Embryonic facial prominence (tissue), 1 donor: ENCODE measurements around the gene HAUS8.
"Not testable (repeated sequence)": the region's sequence is repeated elsewhere in the genome, so short reads cannot be mapped to it uniquely, and the experiment has no call there.

Experiments
- DNase-seq: peaks from one replicate; pipeline ENCODE4 v3.0.0-alpha.2; 2016; ENCODE audit errors: extremely low spot score

The HAUS8 gene

GRCh38 chr19:17101686-17102628 is 26.7 kb upstream of the HAUS8 start:
- no peak for DNase-seq

- no peak for DNase-seq
Measured at GRCh38 chr19:17098326-17098725, 23.1 kb upstream of the HAUS8 start.

GRCh38 chr19:17097593-17098126 is 22.4 kb upstream of the HAUS8 start:
- no peak for DNase-seq

DNA sequence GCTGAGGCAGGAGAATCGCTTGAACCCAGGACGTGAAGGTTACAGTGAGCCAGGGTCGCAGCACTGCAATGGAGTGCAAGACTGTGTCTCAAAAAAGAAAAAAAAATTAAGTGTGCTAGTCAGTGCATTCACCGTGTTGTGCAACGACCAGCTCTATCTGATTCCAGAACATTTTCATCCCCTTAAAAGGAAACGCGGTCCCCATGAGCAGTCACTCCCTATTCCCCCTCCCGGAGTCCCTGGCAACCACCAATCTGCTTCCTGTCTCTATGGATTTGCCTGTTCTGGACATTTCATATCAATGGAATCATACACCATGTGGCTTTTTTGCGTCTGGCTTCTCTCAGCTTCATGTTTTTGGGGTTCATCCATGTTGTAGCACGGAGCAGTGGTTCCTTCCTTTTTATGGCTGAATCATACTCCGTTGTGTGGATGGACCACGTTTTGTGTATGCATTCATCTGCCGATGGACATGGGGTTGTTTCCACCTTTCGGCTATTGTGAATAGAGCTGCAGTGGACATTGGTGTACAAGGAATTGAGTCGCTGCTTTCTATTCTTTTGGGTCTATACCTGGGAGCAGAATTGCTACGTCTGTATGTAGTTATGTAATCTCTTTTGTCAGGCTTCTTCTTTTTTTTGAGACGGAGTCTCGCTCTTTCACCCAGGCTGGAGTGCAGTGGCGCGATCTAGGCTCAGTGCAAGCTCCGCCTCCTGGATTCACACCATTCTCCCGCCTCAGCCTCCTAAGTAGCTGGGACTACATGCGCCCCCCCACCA is 20.1 kb upstream of the HAUS8 start:
- DNase-seq = no peak

DNA sequence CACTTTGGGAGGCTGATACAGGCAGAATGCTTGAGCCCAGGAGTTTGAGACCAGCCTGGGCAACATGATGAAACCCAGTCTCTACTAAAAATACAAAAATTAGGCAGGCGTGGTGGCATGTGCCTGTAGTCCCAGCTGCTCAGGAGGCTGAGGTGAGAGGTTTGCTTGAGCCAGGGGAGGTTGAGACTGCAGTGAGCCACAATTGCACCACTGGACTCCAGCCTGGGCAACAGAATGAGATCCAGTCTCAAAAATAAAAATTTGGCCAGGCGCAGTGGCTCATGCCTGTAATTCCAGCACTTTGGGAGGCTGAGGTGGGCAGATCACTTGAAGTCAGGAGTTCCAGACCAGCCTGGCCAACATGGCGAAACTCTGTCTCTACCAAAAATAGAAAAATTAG is 19.4 kb upstream of the HAUS8 start:
- DNase-seq = not testable (repeated sequence)

- DNase-seq = no peak
Measured at GRCh38 chr19:17092696-17093095, 17.4 kb upstream of the HAUS8 start.

DNA sequence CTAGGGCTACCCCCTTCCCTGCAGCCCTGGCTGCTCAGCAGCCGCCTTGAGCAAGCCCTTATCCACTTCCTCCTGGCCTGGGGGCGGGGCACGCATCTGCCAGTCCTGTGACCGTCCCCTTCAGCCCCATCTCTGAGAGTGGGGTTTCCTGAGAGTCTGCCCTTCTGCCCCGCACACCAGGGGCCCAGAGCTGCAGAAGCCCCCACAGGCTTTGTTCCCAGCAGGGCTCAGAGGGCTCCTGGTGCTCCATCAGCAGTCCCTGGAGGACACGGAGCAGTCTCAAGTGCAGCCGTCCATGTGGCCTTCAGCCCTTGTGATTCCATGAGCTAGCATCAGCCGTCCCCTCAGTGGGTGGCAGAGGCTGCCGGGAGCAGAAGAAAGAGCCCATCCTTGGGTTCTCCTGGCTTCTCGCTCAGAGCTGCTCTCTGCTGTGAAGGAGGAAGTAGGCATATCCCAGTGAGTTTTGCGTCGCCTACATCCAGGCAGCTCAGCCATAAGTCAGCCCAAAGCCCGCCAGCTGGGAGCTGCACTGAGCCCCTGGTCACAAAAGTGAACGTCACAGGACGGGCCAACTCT is 16.6 kb upstream of the HAUS8 start:
- DNase-seq = no peak

DNA sequence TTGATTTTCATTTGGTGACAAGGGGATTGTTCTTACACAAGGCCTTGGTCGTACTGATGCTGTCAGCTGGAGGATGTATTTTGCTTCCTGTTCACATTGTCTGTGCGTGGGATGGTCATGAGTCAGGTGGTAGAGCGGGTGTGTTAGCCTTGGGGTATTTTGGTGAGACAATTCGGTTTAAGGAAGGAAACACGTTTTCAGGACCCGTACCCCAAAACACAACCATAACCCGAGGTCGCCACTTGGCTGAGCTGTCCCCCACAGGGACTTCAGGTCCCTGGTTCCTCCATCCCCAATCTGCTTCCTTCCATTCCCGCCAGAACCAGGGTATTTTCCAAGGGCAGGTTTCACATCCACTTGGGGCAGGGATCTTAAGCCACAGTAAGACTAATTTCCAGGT is 15.3 kb upstream of the HAUS8 start:
- no peak for DNase-seq

DNA sequence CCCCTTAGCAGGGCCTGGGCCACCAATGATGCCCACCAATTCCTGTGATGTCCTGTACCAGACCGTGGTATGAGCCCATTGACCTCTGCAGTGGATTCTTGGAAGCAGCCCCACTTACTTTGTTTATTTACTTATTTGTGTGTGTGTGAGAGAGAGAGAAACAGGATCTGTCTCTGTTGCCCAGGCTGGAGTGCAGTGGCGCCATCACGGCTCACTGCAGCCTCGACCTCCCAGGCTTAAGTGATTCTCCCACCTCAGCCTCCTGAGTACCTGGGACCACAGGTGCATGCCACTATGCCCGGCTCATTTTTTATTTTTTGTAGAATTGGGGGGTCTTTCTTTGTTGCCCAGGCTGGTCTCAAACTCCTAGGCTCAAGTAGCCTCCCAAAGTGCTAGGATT is 13.3 kb upstream of the HAUS8 start:
- no peak for DNase-seq

GRCh38 chr19:17086834-17087233 is 11.6 kb upstream of the HAUS8 start:
- no peak for DNase-seq

DNA sequence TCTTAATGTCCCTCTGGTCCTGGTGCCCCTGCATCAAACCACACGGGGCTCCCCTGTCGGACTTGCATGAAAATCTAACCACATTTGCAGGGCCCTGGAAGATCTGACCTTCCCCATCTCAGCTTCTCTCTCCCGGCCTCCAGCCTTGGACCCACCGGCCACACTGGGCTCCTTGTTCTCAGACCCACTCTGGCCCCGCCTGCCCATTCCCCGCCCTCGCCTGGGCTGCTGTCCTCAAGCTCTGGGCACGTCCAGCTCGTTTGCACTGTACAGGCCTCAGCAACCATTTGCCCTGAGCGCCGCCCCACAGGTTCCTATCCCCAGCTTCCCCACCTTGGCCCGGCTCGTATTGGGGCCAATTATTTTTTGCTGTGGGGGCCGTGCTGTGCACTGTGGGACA is 10.9 kb upstream of the HAUS8 start:
- no peak for DNase-seq

DNA sequence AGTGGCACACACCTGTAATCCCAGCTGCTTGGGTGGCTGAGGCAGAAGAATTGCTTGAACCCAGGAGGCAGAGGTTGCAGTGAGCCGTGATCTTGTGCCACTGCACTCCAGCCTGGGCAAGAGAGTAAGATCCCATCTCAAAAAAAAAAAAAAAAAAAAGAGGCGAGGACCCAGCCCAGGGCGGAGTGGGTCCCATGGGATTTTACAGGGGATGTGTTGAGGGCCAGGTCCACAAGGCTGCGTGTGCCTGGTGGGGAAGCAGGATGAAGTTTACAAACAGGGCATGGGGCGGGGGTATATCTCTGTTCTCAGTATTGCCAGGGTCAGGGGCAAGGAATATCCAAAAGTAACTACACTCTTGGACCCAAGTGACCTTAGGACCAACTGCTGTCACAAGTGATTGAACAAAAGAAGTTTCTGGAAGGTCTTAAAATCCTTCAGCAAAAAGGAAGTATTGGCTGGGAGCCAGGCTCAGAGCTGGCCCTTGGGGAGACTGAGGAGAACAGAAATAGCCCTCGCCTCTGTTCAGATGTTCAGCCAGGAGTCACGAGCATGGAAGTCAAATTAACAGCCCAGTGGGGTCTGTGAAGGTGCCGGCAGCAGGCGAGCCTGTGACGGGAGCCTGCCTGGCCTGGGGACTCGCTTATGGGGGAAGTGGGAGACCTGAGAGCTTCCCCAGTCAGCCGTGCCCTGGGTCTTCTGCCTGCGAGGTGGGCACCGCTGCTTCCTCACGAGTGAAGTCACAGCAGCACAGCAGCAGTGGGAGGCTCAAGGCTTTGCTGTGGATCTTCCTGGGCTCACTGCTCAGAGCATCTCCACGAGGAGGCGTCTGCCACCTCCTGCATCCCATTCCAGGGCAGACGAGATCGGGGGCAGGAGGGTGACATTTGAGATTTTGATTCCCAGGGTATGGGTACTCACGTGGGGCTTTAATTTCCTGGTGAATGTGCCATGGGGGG is 6.7 kb upstream of the HAUS8 start:
- no peak for DNase-seq

- DNase-seq = no peak
Measured at GRCh38 chr19:17080440-17080801, 5.2 kb upstream of the HAUS8 start.

- DNase-seq = peak; percentile 49
Measured at GRCh38 chr19:17079710-17080439, 4.6 kb upstream of the HAUS8 start.

DNA sequence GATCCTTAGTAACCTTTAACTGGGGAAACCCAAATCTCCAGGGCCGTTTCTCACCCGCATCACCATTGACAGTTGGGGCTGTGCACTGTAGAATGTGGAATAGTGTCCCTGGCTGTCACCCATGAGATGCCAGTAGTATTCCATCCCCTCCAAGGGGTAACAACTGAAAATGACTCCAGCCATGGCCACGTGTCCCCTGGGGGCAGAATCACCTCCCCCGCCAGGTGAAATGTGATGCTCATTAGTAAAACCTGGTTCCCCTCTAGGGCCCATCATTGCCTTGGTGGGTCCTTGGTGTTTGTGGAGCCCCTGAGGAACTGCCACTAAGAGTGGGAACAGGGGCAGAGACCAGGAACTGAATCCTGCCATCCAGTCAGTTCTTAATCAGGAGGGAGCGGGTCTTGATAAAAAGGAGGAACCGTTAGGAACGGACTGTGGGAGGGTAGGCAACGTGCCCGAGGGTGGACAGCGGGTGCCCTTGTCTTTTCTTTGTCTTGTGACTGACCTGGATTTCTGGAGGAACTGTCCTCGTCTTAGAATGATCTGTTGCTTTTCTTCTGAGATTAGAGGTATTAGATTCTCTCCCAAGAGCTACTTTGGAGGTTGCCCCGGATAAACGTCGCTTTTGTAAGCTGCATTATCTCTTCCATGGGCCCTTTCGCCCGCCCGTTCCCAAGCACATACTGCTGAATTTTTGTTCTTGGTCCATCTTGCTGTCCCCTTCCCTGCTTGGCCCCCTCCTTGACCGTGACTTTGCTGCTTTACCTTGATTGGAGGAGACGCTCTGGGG is 3.9 kb upstream of the HAUS8 start:
- DNase-seq = no peak

GRCh38 chr19:17078036-17078919 is 3.0 kb upstream of the HAUS8 start:
- DNase-seq = no peak

DNA sequence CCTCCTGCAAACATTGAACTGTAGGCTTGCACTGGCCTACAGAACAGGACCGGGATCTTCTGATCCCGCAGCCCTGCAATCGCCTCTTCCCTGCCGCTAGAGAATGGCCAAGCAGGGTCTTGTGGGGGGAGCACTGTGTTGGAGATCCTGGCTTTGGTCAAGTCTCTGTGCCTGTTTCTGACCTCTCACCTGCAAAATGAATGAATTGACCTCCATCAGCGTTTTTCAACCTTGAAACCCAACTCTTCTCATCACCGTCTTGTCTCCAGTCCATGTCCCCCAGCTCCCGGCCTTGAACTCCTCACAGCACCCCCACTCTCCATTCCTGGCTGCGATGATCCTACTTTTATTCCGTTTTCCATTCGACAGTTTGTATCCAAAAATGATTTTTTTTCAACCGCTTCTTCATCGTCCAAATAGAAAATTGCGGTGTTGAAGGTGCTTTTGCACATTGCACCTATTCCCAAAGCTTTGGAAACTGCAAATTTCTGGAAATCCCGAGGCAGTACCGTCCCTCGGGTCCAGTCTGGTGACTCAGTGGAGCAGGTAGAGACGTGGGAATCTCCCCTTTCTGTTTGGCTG is 2.3 kb upstream of the HAUS8 start:
- DNase-seq = no peak

DNA sequence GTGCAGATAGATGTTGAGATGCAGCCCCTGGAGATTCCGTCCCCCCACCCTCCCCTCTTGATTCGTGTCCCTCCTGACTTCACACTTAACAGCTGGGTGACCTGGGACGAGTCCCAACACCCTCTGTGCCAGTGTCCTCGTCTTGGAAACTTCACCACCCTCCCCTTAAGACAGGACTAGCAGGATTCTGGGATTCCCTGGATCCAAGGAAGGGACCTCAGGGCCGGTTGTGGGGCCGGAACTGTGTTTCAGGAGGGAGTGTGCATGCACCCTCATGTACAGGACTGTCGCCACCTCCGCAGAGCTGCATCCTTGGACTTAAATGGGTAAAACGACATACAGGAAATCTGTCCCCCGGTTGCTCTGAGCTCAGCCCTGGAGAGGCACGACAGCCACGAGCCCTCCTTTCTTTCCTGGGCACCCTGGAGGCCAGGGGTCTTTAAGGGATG is 1.3 kb upstream of the HAUS8 start:
- DNase-seq = no peak
